HepG2 (cell line): ENCODE results near the gene GLS2. TPM values are rescaled to one million over a fixed set of nuclear protein-coding genes. Genes with fewer than 3 reads are reported as not detected.

Experiments
- AHDC1 ChIP-seq: sonication (generic); formaldehyde crosslinking; IDR thresholded peaks from 2 replicates; pipeline ENCODE4 v1.5.1; 2020; ENCODE audit warnings: mild to moderate bottlenecking, missing genetic modification reagents, borderline replicate concordance
- GFI1 ChIP-seq: sonication (generic); formaldehyde crosslinking; IDR thresholded peaks from 2 replicates; pipeline ENCODE4 v1.5.0; 2020; ENCODE audit warnings: missing genetic modification reagents, mild to moderate bottlenecking, borderline replicate concordance
- HOXD1 ChIP-seq: sonication (generic); formaldehyde crosslinking; IDR thresholded peaks from 2 replicates; pipeline ENCODE4 v1.5.0; 2020; ENCODE audit warnings: missing genetic modification reagents
- IRF9 ChIP-seq: sonication (generic); formaldehyde crosslinking; IDR thresholded peaks from 2 replicates; pipeline ENCODE4 v1.8.0; 2022; ENCODE audit warnings: missing genetic modification reagents, mild to moderate bottlenecking, borderline replicate concordance
- MTA3 ChIP-seq: sonication (generic); formaldehyde crosslinking; IDR thresholded peaks from 2 replicates; pipeline ENCODE4 v1.4.0; 2020; ENCODE audit warnings: missing genetic modification reagents
- MXD4 ChIP-seq: IDR thresholded peaks from 2 replicates; pipeline ENCODE4 v1.6.1; 2016; ENCODE audit warnings: mild to moderate bottlenecking, missing biosample characterization, missing genetic modification reagents
- PAX8 ChIP-seq: sonication (generic); formaldehyde crosslinking; IDR thresholded peaks from 2 replicates; pipeline ENCODE4 v1.8.0; 2022; ENCODE audit warnings: mild to moderate bottlenecking, missing genetic modification reagents, borderline replicate concordance
- TBP ChIP-seq: sonication (generic); formaldehyde crosslinking; IDR thresholded peaks from 2 replicates; pipeline ENCODE4 v1.5.0; 2020; ENCODE audit warnings: missing genetic modification reagents
- TIGD3 ChIP-seq: sonication (generic); formaldehyde crosslinking; IDR thresholded peaks from 2 replicates; pipeline ENCODE4 v1.5.1; 2020; ENCODE audit warnings: mild to moderate bottlenecking, missing genetic modification reagents, borderline replicate concordance
- ZC3H13 ChIP-seq: sonication (generic); formaldehyde crosslinking; IDR thresholded peaks from 2 replicates; pipeline ENCODE4 v1.8.1; 2023; ENCODE audit warnings: mild to moderate bottlenecking, missing genetic modification reagents, moderate library complexity
- ZKSCAN1 ChIP-seq: fragments of 150-350 bp; IDR thresholded peaks from 2 replicates; pipeline ENCODE4 v1.6.1; 2014; ENCODE audit warnings: low read length
- ZMYM2 ChIP-seq: sonication (generic); formaldehyde crosslinking; IDR thresholded peaks from 2 replicates; pipeline ENCODE4 v1.8.0; 2022; ENCODE audit warnings: mild to moderate bottlenecking, missing genetic modification reagents
- ZNF280D ChIP-seq: sonication (generic); formaldehyde crosslinking; IDR thresholded peaks from 2 replicates; pipeline ENCODE4 v1.5.1; 2020; ENCODE audit warnings: mild to moderate bottlenecking, missing genetic modification reagents
- ZNF792 ChIP-seq: IDR thresholded peaks from 2 replicates; pipeline ENCODE4 v1.6.1; 2016
- ZNF83 ChIP-seq: sonication (generic); formaldehyde crosslinking; IDR thresholded peaks from 2 replicates; pipeline ENCODE4 v1.4.0; 2020; ENCODE audit warnings: missing genetic modification reagents, mild to moderate bottlenecking, borderline replicate concordance
- polyA plus RNA-seq, 8 experiments: library from polyadenylated mRNA; depleted of rRNA in 3 of 8; stranded (reverse) in 7 of 8; unstranded in 1 of 8; fragments of >200 nt; fragmentation: Illumina TruSeq in 4 of 8; extraction: Trizol in 4 of 8; gene quantifications; 2 replicates each; pipeline versions ENCODE4 v1.2.1 to v1.2.3, GENCODE V29; 2011 to 2016; ENCODE audit warnings: low read depth in 4 of 8, missing spikeins in 1 of 8, mixed read lengths in 1 of 8; ENCODE audit not compliant: insufficient read depth in 1 of 8
- total RNA-seq, 5 experiments: library from RNA; depleted of rRNA; stranded (reverse); fragments of >200 nt; fragmentation: Illumina TruSeq; extraction: Trizol; gene quantifications; 2 replicates each; pipeline ENCODE4 v1.2.3, GENCODE V29; 2016; ENCODE audit warnings: low read depth in 1 of 5

Gene GLS2
- total and polyA plus RNA-seq, 2 of the 13 experiments (the other 11 are each of a cell fraction or from before 2014, with no cell fraction given) = 8.6 to 12.2 TPM

- peak; percentile 81 for TF ChIP-seq MXD4 (CRISPR knock-in tag)
- TF ChIP-seq GFI1 (CRISPR knock-in tag) = peak; percentile 80
- peak; percentile 77; the same call in 1 of the 2 replicates for TF ChIP-seq ZNF792
- TF ChIP-seq ZKSCAN1 = no peak
- peak; percentile 76; the same call in 1 of the 2 replicates for TF ChIP-seq IRF9
- TF ChIP-seq MTA3 = no peak
- no peak for TF ChIP-seq TBP (CRISPR knock-in tag)
- peak; percentile 70; the same call in 1 of the 2 replicates for TF ChIP-seq ZC3H13 (CRISPR knock-in tag)
- no peak for TF ChIP-seq TIGD3 (CRISPR knock-in tag)
- TF ChIP-seq PAX8 (CRISPR knock-in tag) = no peak
- TF ChIP-seq ZNF83 (CRISPR knock-in tag) = no peak
- TF ChIP-seq ZMYM2 (CRISPR knock-in tag) = no peak
- TF ChIP-seq AHDC1 (CRISPR knock-in tag) = peak; percentile 53; the same call in 1 of the 2 replicates
- TF ChIP-seq HOXD1 (CRISPR knock-in tag) = no peak
- no peak; the same call in 1 of the 2 replicates for TF ChIP-seq ZNF280D (CRISPR knock-in tag)
Measured at GRCh38 chr12:56448860-56449621, 38.9 kb downstream of the GLS2 start, which contains the start of gene TIMELESS (continued).
